A673 (cell line): ENCODE results near the gene UBR4. TPM values are rescaled to one million over a fixed set of nuclear protein-coding genes. Genes with fewer than 3 reads are reported as not detected.

Experiments
- BruUV-seq: library from RNA; stranded (reverse); fragments of 400-500 nt; replicated peaks from 2 replicates; lab custom pipeline; 2021; lab: Mats Ljungman, UMichigan
- CTCF ChIA-PET: fragments of 300-600 bp; sonication (Branson Sonifier 250); formaldehyde crosslinking; loops from one replicate; lab custom pipeline; 2022; ENCODE audit warnings: antibody characterized with exemption; lab: Charles Lee
- POLR2A ChIA-PET: fragments of 300-600 bp; sonication (Branson Sonifier 250); formaldehyde crosslinking; loops from one replicate; lab custom pipeline; 2022; ENCODE audit warnings: antibody characterized with exemption; ENCODE audit not compliant: low non-redundant PET; lab: Charles Lee
- DNase-seq: peaks from one replicate; pipeline ENCODE4 v3.0.0-alpha.2; 2015; ENCODE audit warnings: low spot score
- H3K27ac ChIP-seq: fragments of 200-600 bp; sonication (generic); 2 replicates; pipeline ENCODE4 v1.5.1; 2016; ENCODE audit warnings: mixed run types, low read depth, mild to moderate bottlenecking, mixed read lengths, antibody characterized with exemption, low read length; ENCODE audit not compliant: poor library complexity, severe bottlenecking
- H3K27me3 ChIP-seq: fragments of 200-600 bp; sonication (generic); replicated peaks from 2 replicates; pipeline ENCODE4 v1.6.1; 2017; ENCODE audit warnings: mixed run types, low read depth, mild to moderate bottlenecking, mixed read lengths, antibody characterized with exemption, low read length; ENCODE audit not compliant: insufficient read depth, poor library complexity
- H3K36me3 ChIP-seq: fragments of 200-600 bp; sonication (generic); 2 replicates; pipeline ENCODE4 v1.6.1; 2016; ENCODE audit warnings: mixed run types, mild to moderate bottlenecking, mixed read lengths, antibody characterized with exemption, low read length; ENCODE audit not compliant: insufficient read depth, poor library complexity, severe bottlenecking
- H3K4me1 ChIP-seq: fragments of 200-600 bp; sonication (generic); 2 replicates; pipeline ENCODE4 v1.6.1; 2017; ENCODE audit warnings: mixed run types, mild to moderate bottlenecking, mixed read lengths, antibody characterized with exemption, low read length; ENCODE audit not compliant: insufficient read depth, poor library complexity, severe bottlenecking
- H3K4me3 ChIP-seq: fragments of 200-600 bp; sonication (generic); 2 replicates; pipeline ENCODE4 v1.5.1; 2016; ENCODE audit warnings: low read depth, mixed run types, mild to moderate bottlenecking, mixed read lengths, low read length; ENCODE audit not compliant: poor library complexity, severe bottlenecking
- H3K9me3 ChIP-seq: fragments of 200-600 bp; sonication (generic); 2 replicates; pipeline ENCODE4 v1.6.1; 2016; ENCODE audit warnings: mixed run types, low read depth, mild to moderate bottlenecking, mixed read lengths, antibody characterized with exemption, low read length; ENCODE audit not compliant: poor library complexity, severe bottlenecking
- EZH2 ChIP-seq: fragments of 200-600 bp; sonication (generic); IDR thresholded peaks from 2 replicates; pipeline ENCODE4 v1.6.1; 2017; ENCODE audit warnings: borderline replicate concordance, low read depth, mild to moderate bottlenecking, mixed read lengths, antibody characterized with exemption, low read length; ENCODE audit not compliant: poor library complexity, severe bottlenecking
- intact Hi-C: fragments of 100-400 bp; cut with micrococcal nuclease; formaldehyde crosslinking; loops from one replicate; pipeline ENCODE4 v1.10.0; 2022; ENCODE audit not compliant: unreplicated experiment
- total RNA-seq: library from RNA; stranded (reverse); gene quantifications from 2 replicates; pipeline ENCODE4 v1.2.3, GENCODE V29; 2021
- TF ChIP-seq, protein P1 (sequence below): fragments of 300-800, 200-600 bp; sonication (generic); conservative IDR thresholded peaks from 2 replicates; pipeline ENCODE4 v1.5.1; 2017; ENCODE audit warnings: low read depth, mild to moderate bottlenecking, antibody characterized with exemption, low read length, moderate library complexity, mixed read lengths

Gene UBR4
- total RNA-seq, 1 experiment from 2014 or later, result 214 TPM

DNA sequence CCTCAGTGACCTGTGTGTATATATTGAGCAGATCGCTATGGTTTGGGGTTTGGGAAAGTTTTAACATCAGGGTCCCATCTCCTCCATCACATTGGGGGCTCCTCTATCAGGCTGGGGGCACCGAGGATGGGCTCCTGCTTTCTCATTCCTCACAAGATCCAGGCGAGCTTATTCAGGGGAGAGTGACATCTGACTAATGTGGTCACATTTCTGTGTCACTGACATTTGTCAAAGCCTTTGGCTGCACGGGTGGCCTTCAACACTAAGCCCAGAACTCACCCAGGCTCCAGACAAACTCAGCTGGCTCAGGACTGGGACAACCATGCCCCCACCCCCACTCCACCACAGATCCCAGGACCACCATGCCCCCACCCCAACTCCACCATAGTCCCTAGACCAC is 150.3 kb downstream of the UBR4 start:
- Histone ChIP-seq H3K27ac (no peak overlapping the region), H3K4me1 (peaks cover 19% of the 10 kb centered on the region), H3K9me3 (no peaks in the 10 kb centered on the region), H3K36me3 (no peaks in the 10 kb centered on the region), H3K4me3 (no peak overlapping the region), H3K27me3 (no peaks in the 10 kb centered on the region)
- TF ChIP-seq, protein P1, sequence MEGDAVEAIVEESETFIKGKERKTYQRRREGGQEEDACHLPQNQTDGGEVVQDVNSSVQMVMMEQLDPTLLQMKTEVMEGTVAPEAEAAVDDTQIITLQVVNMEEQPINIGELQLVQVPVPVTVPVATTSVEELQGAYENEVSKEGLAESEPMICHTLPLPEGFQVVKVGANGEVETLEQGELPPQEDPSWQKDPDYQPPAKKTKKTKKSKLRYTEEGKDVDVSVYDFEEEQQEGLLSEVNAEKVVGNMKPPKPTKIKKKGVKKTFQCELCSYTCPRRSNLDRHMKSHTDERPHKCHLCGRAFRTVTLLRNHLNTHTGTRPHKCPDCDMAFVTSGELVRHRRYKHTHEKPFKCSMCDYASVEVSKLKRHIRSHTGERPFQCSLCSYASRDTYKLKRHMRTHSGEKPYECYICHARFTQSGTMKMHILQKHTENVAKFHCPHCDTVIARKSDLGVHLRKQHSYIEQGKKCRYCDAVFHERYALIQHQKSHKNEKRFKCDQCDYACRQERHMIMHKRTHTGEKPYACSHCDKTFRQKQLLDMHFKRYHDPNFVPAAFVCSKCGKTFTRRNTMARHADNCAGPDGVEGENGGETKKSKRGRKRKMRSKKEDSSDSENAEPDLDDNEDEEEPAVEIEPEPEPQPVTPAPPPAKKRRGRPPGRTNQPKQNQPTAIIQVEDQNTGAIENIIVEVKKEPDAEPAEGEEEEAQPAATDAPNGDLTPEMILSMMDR, result no peak
- TF ChIP-seq EZH2, result no peak
- POLR2A ChIA-PET, result no interaction called here
- intact Hi-C loops, result no loop called here
- no peak for DNase-seq
- BruUV-seq, result no TSS peak
- CTCF ChIA-PET, result interaction anchor here (0.7 kb wide), 1 partner anchor 176 kb away, joined by 4 read pairs; no protein-coding TSS in a partner anchor

DNA sequence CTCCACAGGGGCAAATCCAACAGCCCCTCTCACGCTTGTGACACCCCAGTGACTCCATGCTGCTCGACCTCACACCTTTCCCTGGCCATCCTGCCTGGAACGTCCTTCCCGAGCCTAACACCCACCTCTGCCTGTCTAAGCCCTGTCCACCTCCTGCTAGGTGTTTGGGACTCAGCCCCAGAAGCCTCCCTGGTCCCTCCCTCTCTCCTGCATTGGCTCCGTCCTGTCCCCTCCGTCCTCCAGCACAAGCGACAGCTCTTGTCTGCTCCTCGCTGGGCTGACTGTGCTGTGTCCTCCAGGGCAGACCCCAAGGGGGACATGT is 151.6 kb downstream of the UBR4 start:
- POLR2A ChIA-PET, result no interaction called here

DNA sequence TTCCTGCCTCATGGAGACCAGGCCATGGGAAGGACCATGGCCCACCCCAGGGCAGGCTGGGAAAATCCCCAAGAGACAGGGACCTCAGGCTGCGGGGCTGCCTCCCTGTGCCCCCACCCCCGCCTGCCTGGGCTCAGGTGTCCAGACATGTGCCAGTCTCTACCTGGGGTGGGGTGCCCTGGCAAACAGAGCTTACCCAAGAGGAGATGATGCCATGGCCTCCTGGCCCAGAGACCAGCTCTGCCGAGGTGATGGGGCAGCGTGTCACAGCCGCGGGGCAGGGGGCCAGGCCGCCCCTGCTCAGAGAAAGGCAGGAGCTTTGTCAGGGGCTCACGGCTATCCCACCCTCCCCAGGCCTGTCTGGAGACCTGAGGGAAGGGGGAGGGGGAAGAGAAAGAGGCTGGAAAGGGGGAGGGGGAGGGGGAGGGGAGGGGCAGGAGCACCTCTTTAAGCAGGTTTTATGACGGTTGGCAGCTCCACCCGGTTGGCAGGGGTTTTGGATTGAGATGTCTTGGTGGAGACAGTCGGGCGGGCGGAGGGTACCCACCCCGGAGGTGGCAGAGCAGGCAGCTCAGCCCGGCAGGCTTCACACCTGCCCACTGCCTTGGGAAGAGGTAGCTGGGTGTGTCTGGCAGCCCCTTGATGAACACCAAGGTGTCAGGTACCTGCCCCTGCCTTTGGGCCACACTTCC is 152.1 kb downstream of the UBR4 start:
- no peak overlapping the region for H3K4me3 ChIP-seq
- H3K27me3 ChIP-seq, result no peaks in the 10 kb centered on the region
- no peaks in the 10 kb centered on the region for H3K9me3 ChIP-seq
- DNase-seq, result no peak
- BruUV-seq, result no TSS peak
- ChIA-PET CTCF (no interaction called here), POLR2A (no interaction called here)
- TF ChIP-seq, protein P1, result no peak
- no peak for TF ChIP-seq EZH2
- H3K27ac ChIP-seq, result no peak overlapping the region
- H3K4me1 ChIP-seq, result peaks cover 36% of the 10 kb centered on the region
- no peaks in the 10 kb centered on the region for H3K36me3 ChIP-seq
- intact Hi-C loops, result no loop called here

More for the DNA sequence above, 151.6 kb downstream of the UBR4 start:
- Histone ChIP-seq H3K4me3 (no peak overlapping the region), H3K27me3 (no peaks in the 10 kb centered on the region), H3K9me3 (no peaks in the 10 kb centered on the region), H3K4me1 (peaks cover 32% of the 10 kb centered on the region), H3K36me3 (no peaks in the 10 kb centered on the region), H3K27ac (no peak overlapping the region)
- no TSS peak for BruUV-seq
- intact Hi-C loops, result no loop called here
- TF ChIP-seq, protein P1, result no peak
- no peak for TF ChIP-seq EZH2
- no peak for DNase-seq
- CTCF ChIA-PET, result interaction anchor here (0.6 kb wide), 1 partner anchor 132 kb away, joined by 5 read pairs; no protein-coding TSS in a partner anchor
